Measurements from ENCODE around the gene LUZP2. TPM values are rescaled to one million over a fixed set of nuclear protein-coding genes. Genes with fewer than 3 reads are reported as not detected.

LUZP2 gene
- total and polyA plus RNA-seq, 2 of the 8 experiments (the other 6 are each of a cell fraction or from before 2014, with no cell fraction given), result 0.79 to 1.5 TPM

DNA sequence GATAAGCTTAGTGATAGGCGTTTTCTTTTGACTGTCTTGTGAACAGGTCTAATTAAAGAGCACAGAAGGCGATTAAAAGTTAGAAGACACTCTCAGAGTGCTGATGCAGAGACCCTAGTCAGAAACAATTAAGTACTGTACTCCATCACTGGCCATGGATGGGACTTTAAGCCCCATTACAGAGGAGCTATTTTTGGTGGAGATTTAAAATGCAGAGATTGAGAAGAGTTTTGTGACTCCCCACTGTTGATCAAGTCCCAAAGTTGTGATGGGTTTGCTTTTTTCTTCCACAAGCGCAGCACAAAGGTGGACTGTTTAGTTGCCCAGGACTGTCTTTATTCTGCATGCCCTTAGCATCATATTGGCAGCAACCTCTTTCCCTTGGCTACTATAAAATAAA is 978 bp downstream of the LUZP2 start (continued):
- no peak for TF ChIP-seq TCF12 (IDR thresholded peaks at IDR 0.05; ENCODE audit: low read depth, low read length)
- TF ChIP-seq SRF (IDR thresholded peaks at IDR 0.05; ENCODE audit: low read depth, low read length), result no peak
- no peak for TF ChIP-seq TAF1 (IDR thresholded peaks at IDR 0.05; ENCODE audit: low read depth, low read length)
- no peak for TF ChIP-seq POU5F1 (IDR thresholded peaks at IDR 0.05; ENCODE audit: low read depth, low read length)
- TF ChIP-seq CEBPB (IDR thresholded peaks at IDR 0.05; ENCODE audit: low read depth, low read length), result no peak

All from H1 (cell line).